Pancreas (tissue), 10 donors: ENCODE data around the gene MAJIN. TPM values are rescaled to one million over a fixed set of nuclear protein-coding genes. Genes with fewer than 3 reads are reported as not detected.

Experiments
- ATAC-seq, 4 donors: fragments of 200-7000 bp; cut with Tn5 transposase; one replicate each; pipeline versions ENCODE4 v1.8.0 to v1.9.1; 2020; ENCODE audit warnings: mild to moderate bottlenecking in 4 of 4, moderate library complexity in 4 of 4
- DNase-seq, 6 donors: peaks; one replicate each; pipeline ENCODE4 v3.0.0-alpha.2; 2020
- FAIRE-seq: peaks from 2 replicates; lab custom pipeline; 2012; peaks lifted over from hg19 to GRCh38; lab: Jason Lieb, UNC
- H3K27ac ChIP-seq, 4 donors: fragments of 200-600 bp; sonication (generic); 1 replicate in 3 of 4; 2 replicates in 1 of 4; pipeline versions ENCODE4 v1.5.0 to v1.8.0; 2020
- H3K27me3 ChIP-seq, 4 donors: fragments of 200-600 bp; one replicate each; pipeline ENCODE4 v1.8.0; 2021
- H3K36me3 ChIP-seq, 3 donors: fragments of 200-600 bp; sonication (generic) in 1 of 3; one replicate each; pipeline versions ENCODE4 v1.5.0 to v1.8.0; 2020 to 2021
- H3K4me1 ChIP-seq, 3 donors: fragments of 200-600 bp; one replicate each; pipeline ENCODE4 v1.8.0; 2021
- H3K4me3 ChIP-seq, 4 donors: fragments of 200-600 bp; sonication (generic) in 2 of 4; one replicate each; pipeline versions ENCODE4 v1.5.0 to v1.8.0; 2020 to 2021
- H3K9me3 ChIP-seq, 4 donors: fragments of 200-600 bp; one replicate each; pipeline ENCODE4 v1.8.0; 2021
- CTCF ChIP-seq, 4 donors: fragments of 200-600 bp; sonication (generic) in 3 of 4; IDR thresholded peaks; one replicate each; pipeline versions ENCODE4 v1.5.0 to v1.8.0; 2021; ENCODE audit warnings: antibody characterized with exemption in 4 of 4
- WGBS, 2 donors: extraction: QIAGEN DNeasy Blood & Tissue Kit; methylation state at CpG; one replicate each; pipeline ENCODE4 v1.1.7; 2013; 5-methylcytosine and 5-hydroxymethylcytosine counted together
- intact Hi-C, 3 donors: fragments of 100-400 bp; cut with DNase I; formaldehyde crosslinking; loops; one replicate each; pipeline versions ENCODE4 v1.11.1 to v1.14.2; 2022
- polyA plus RNA-seq, 2 donors: library from polyadenylated mRNA; stranded (reverse); fragments of 200-250 nt; gene quantifications; one replicate each; pipeline ENCODE4 v1.2.3, GENCODE V29; 2013
- total RNA-seq, 6 donors: library from RNA; stranded (reverse); fragmentation: NEBNext Ultra II Directional in 4 of 6; extraction: Animal tissue kit (Norgen Biotek cat#: 25700) in 4 of 6; gene quantifications; one replicate each; pipeline versions ENCODE4 v1.2.1 to v1.2.4, GENCODE V29; 2021 to 2023
- donor health status: healthy with polysubstance abuse.
- donor health status: DM: no; HTN: no; CAD: no; lungs with moderate emphysema.
- donor health status: DM: no; HTN: no; CAD: no.
- donor health status: control.
- donor health status: control.
- donor health status: Bipolar disorder and iron deficiency.
- donor health status: DM: yes; HTN: yes; CAD: no.
- donor health status: DM: no; HTN: no; CAD: no.
- donor health status: DM: no; HTN: no; CAD: no.
- donor health status: DM: yes; HTN: yes; CAD: no.

The MAJIN gene
- total and polyA plus RNA-seq, 8 donors, result 0.14 to 0.47 (median 0.26) TPM; not detected in 3

DNA sequence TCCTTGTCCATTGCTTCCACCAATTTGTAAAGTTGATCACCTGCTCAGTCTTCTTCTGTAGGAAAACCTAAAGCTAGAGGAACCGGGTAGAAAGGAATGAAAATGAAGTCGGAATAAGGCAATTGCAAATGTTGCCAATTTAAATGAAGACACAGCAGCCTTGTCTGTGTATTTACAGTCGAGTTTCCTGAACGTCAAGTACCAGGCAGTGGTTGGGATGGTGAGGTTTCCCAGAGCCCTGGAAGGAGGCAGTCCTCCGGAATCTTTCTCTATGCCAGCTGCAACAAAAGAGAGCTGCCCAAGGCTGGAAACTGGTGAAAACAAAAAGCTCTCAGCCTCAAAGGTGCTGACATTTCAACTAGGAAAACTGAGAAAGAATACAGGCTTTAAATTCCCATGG, 17.7 kb downstream of the MAJIN start:
- Histone ChIP-seq H3K9me3 (no peaks in the 10 kb centered on the region), H3K4me3 (no peak overlapping the region), H3K27ac (no peak overlapping the region), H3K27me3 (no peaks in the 10 kb centered on the region), H3K36me3 (no peaks in the 10 kb centered on the region), H3K4me1 (no peaks in the 10 kb centered on the region)
- DNase-seq (no peak), ATAC-seq (no peak), FAIRE-seq (no peak)
- intact Hi-C loops, result no loop called here
- WGBS, 2 donors, result 49 to 58% methylated on average over 5 of the region's 5 CpGs
- no peak for TF ChIP-seq CTCF (IDR thresholded peaks at IDR 0.05)

DNA sequence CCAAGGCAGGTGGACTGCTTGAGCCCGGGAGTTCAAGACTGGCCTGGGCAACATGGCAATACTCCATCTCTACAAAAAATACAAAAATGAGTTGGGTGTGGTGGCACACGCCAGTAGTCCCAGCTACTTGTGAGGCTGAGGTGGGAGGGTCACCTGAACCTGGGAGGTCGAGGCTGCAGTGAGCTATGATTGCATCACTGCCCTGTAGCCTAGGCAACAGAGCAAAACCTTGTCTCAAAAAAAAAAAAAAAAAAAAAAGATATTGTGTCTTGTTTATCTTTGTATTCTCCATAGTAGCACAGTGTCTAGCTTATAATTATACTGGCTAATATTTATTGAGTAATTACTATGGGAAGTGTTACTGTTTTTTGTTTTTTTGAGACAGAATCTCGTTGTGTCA, 20.4 kb downstream of the MAJIN start:
- H3K4me3 ChIP-seq, result no peak overlapping the region
- FAIRE-seq, result no peak
- WGBS, 2 donors, result 59 to 67% methylated on average over 4 of the region's 4 CpGs
- H3K27me3 ChIP-seq, result no peaks in the 10 kb centered on the region
- DNase-seq, result no peak
- TF ChIP-seq CTCF (IDR thresholded peaks at IDR 0.05), result no peak
- H3K4me1 ChIP-seq, result no peaks in the 10 kb centered on the region
- no peaks in the 10 kb centered on the region for H3K9me3 ChIP-seq
- no peak for ATAC-seq
- intact Hi-C loops, result no loop called here
- H3K27ac ChIP-seq, result no peak overlapping the region
- no peaks in the 10 kb centered on the region for H3K36me3 ChIP-seq

DNA sequence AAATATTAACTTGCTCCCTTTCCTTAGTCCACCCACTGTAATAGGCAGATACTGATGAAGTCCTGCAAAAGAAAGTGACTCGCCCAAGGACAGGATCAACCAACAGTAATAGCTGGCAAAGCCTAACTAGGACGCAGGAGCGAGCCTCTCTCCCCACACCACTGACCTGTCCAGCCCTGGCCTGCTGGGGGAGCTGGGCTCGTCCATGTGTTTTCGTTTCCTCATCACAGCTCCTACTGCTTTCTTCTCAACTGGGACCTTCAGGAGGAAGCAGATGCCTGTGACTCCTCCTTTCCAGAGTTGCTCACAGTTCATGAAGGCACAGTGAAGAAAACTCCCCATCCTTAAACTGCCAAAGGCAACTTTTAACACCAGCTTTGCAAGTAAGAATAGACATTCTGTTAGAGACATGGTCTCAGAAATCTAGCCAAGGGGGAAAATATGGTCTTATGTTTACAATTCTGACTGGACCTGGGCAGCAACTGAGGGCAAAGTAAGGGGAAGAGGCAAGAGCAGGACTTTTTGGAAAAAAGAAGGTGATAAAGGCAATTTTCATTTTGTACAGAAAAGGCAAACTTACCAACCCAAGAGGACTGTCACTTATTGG, 24.6 kb downstream of the MAJIN start:
- no peak overlapping the region for H3K4me3 ChIP-seq
- DNase-seq (no peak), FAIRE-seq (no peak), ATAC-seq (peak in 2 of 4 donors; percentile 32 to 47)
- intact Hi-C loops, result no loop called here
- no peak overlapping the region for H3K27ac ChIP-seq
- no peaks in the 10 kb centered on the region for H3K36me3 ChIP-seq
- TF ChIP-seq CTCF (IDR thresholded peaks at IDR 0.05), result no peak
- 69 to 71% methylated on average over 5 of the region's 5 CpGs for WGBS, 2 donors
- H3K9me3 ChIP-seq, result no peaks in the 10 kb centered on the region
- no peaks in the 10 kb centered on the region for H3K27me3 ChIP-seq
- H3K4me1 ChIP-seq, result no peaks in the 10 kb centered on the region

DNA sequence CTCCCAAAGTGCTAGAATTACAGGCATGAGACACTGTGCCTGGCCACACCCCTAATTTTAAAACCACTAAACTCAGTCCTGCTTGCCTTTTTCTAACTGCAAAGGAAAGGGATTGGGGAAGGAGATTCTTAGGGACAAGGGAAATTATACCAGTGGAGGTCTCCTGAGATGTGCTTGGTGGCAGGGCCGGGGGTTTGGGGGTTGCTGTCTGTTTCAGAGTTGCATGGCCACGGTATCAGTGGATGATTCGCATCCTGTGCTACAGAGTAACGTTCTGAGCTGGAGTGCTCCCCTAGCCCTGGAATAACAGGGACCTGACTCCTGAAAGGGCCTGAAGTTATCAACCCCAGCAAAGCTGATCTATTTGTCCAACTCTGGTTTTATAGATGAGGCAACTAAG, 35.4 kb downstream of the MAJIN start:
- Histone ChIP-seq H3K4me1 (peaks cover 0 to 17% (median 4%) of the 10 kb centered on the region in 3 donors), H3K27me3 (no peaks in the 10 kb centered on the region), H3K36me3 (peaks cover 0 to under 1% (median under 1%) of the 10 kb centered on the region in 3 donors), H3K4me3 (no peak overlapping the region), H3K27ac (no peak overlapping the region), H3K9me3 (no peaks in the 10 kb centered on the region)
- WGBS, 2 donors, result 83 to 93% methylated on average over 4 of the region's 4 CpGs
- intact Hi-C loops, result no loop called here
- ATAC-seq (no peak), FAIRE-seq (no peak), DNase-seq (no peak)
- TF ChIP-seq CTCF (IDR thresholded peaks at IDR 0.05), result no peak

GRCh38 chr11:64935359-64936081, 36.4 kb downstream of the MAJIN start, which contains the start of gene GPHA2:
Gene GPHA2, minus strand, starts transcription at chr11:64935893. Its CDS starts 433 bp downstream, at chr11:64935460.
- peaks cover 0 to 17% (median 4%) of the 10 kb centered on the region in 3 donors for H3K4me1 ChIP-seq
- H3K36me3 ChIP-seq, result peaks cover 2 to 11% (median 2%) of the 10 kb centered on the region in 3 donors
- intact Hi-C loops, result no loop called here
- DNase-seq (peak in 5 of 6 donors; percentile 50 to 67 (median 59)), ATAC-seq (peak; percentile 49 to 74 (median 72)), FAIRE-seq (no peak)
- peak within 1 kb of the TSS; percentile 10 to 39 (median 30) for H3K27ac ChIP-seq
- WGBS, 2 donors, result 36 to 42% methylated on average over 14 of the region's 14 CpGs
- TF ChIP-seq CTCF (IDR thresholded peaks at IDR 0.05), result no peak
- no peak within 1 kb of the TSS for H3K4me3 ChIP-seq
- H3K9me3 ChIP-seq, result no peaks in the 10 kb centered on the region
- H3K27me3 ChIP-seq, result no peaks in the 10 kb centered on the region
